Astrocyte of the cerebellum (primary cell): ENCODE measurements around the gene NR3C1.

Source experiments
- DNase-seq: peaks from one replicate; pipeline ENCODE4 v3.0.0-alpha.2; 2011; ENCODE audit warnings: low read depth
- H3K4me3 ChIP-seq: 2 replicates; pipeline ENCODE4 v1.5.1; 2011; ENCODE audit warnings: mild to moderate bottlenecking, low read depth, low read length, moderate library complexity
- CTCF ChIP-seq: IDR thresholded peaks from 2 replicates; pipeline ENCODE4 v1.5.1; 2012; ENCODE audit warnings: low read length, low read depth, moderate library complexity, mild to moderate bottlenecking; ENCODE audit errors: missing control alignments
- in situ Hi-C: cut with HindIII; loops from 2 replicates; pipeline ENCODE4 v1.10.0; 2017; ENCODE audit warnings: low sequenced_read_pairs

NR3C1 gene

GRCh38 chr5:143309661-143310431 lies 93.6 kb downstream of the NR3C1 start:
- no peak for DNase-seq
- in situ Hi-C loops: no loop called here
- TF ChIP-seq CTCF: no peak
- H3K4me3 ChIP-seq: no peak overlapping the region

GRCh38 chr5:143308731-143309130 lies 94.8 kb downstream of the NR3C1 start:
- peak; percentile 28 for DNase-seq
- no peak overlapping the region for H3K4me3 ChIP-seq
- in situ Hi-C loops: no loop called here
- no peak for TF ChIP-seq CTCF

DNA sequence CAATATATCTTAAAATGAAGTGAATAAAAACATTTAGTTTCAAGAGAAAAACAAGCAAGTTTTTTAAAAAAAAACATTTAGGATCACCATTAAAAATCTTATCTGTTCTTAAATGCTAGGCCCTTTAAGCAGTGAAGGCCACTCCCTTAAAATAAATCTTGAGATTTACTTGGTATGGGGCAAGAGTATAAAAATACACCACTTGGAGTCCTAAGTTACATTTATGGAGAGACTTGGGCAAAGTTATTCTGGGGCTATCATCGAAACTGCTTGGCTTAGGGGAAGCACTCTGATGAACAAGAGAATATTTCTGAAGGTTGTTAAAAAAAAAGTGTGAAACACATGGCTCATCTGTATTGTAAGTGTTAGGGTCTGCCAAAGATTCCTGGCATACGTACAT lies 97.4 kb downstream of the NR3C1 start:
- no peak overlapping the region for H3K4me3 ChIP-seq
- no peak for DNase-seq
- in situ Hi-C loops: no loop called here
- TF ChIP-seq CTCF: no peak

- no peak overlapping the region for H3K4me3 ChIP-seq
- no peak for DNase-seq
- in situ Hi-C loops: no loop called here
- no peak for TF ChIP-seq CTCF
These were observed 98.5 kb downstream of the NR3C1 start for GRCh38 chr5:143304836-143305475.

DNA sequence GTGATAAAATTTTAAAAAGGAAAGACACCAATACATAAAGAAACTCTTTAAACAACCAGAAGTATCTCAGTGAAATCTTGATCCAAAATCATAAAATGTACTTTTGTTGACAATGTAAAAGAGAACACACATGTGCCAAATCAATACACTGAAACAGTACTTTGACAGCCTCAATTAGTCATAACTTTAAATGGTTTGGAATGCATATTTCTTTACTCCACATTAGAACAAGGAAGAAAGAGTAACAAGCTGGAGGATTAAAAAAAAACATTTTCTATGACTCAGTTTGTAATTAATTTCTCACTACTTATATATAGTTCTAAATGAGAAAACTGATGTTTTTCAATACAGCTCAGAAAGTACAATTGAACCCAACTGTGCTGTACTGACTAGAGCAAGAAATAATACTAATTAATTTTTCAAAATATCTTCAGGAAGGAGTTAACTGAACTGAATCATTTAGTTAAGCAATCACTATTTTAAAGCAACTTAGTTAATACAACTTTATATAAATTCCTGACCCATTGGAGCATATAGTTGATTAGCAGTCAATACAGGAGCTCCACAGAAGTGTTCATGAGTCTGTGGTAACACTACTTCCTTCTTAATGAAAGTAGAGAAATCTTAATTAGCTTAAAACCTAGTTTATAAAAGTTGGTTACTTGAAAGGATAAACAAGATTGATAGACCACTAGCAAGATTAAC lies 101.0 kb downstream of the NR3C1 start:
- no peak for TF ChIP-seq CTCF
- no peak for DNase-seq
- no peak overlapping the region for H3K4me3 ChIP-seq
- in situ Hi-C loops: no loop called here

- TF ChIP-seq CTCF: no peak
- in situ Hi-C loops: no loop called here
- no peak overlapping the region for H3K4me3 ChIP-seq
- DNase-seq: no peak
These were observed 105.7 kb downstream of the NR3C1 start for GRCh38 chr5:143297756-143298155.
